PC-9 (cell line): ENCODE data around the gene RTP2.

Source experiments
- CTCF ChIP-seq: fragments of 200-600 bp; sonication (generic); conservative IDR thresholded peaks from 2 replicates; pipeline ENCODE4 v1.6.1; 2017; ENCODE audit warnings: mixed run types, antibody characterized with exemption, mild to moderate bottlenecking, moderate library complexity
- EZH2 ChIP-seq: fragments of 200-600 bp; sonication (generic); IDR thresholded peaks from 2 replicates; pipeline ENCODE4 v1.8.0; 2017; ENCODE audit warnings: antibody characterized with exemption, low read depth

- TF ChIP-seq CTCF (no peak), EZH2 (no peak)
Observed at GRCh38 chr3:187662848-187663409, 39.4 kb downstream of the RTP2 start.
